CD4-positive, alpha-beta T cell (primary cell): ENCODE data around the gene MAZ. TPM values are rescaled to one million over a fixed set of nuclear protein-coding genes. Genes with fewer than 3 reads are reported as not detected.

Source experiments
- ATAC-seq: fragments of 200-7000 bp; cut with Tn5 transposase; one replicate; pipeline ENCODE4 v1.10.0; 2022; ENCODE audit warnings: mild to moderate bottlenecking; ENCODE audit not compliant: poor library complexity
- CTCF ChIA-PET: fragments of 350-600 bp; sonication (Branson Sonifier 250); formaldehyde crosslinking; loops from one replicate; lab custom pipeline; 2021; ENCODE audit warnings: antibody characterized with exemption, inconsistent platforms; lab: Charles Lee
- POLR2A ChIA-PET: fragments of 350-600 bp; sonication (Branson Sonifier 250); formaldehyde crosslinking; loops from one replicate; lab custom pipeline; 2021; ENCODE audit warnings: antibody characterized with exemption, inconsistent platforms; lab: Charles Lee
- DNase-seq, 14 experiments: peaks; one replicate each; pipeline ENCODE4 v3.0.0-alpha.2; 2013 to 2020; ENCODE audit warnings: mixed read lengths in 2 of 14
- H3K27ac ChIP-seq, 2 donors: one replicate each; pipeline versions ENCODE4 v1.5.1 to v1.7.0; 2013; ENCODE audit warnings: low read length in 2 of 2, low read depth in 1 of 2, mild to moderate bottlenecking in 1 of 2
- H3K27me3 ChIP-seq, 2 experiments: 1 replicate in 1 of 2; 2 replicates in 1 of 2; pipeline versions ENCODE4 v1.6.1 to v1.7.0; 2013; ENCODE audit warnings: low read length in 2 of 2, control low read depth in 1 of 2, mild to moderate bottlenecking in 1 of 2, moderate library complexity in 1 of 2; ENCODE audit not compliant: insufficient read depth in 2 of 2, control insufficient read depth in 1 of 2
- H3K36me3 ChIP-seq: one replicate; pipeline ENCODE4 v1.6.1; 2013; ENCODE audit warnings: low read length, control low read depth; ENCODE audit not compliant: insufficient read depth
- H3K4me1 ChIP-seq: one replicate; pipeline ENCODE4 v1.6.1; 2013; ENCODE audit warnings: low read length, control low read depth; ENCODE audit not compliant: insufficient read depth
- H3K4me3 ChIP-seq: one replicate; pipeline ENCODE4 v1.5.1; 2013; ENCODE audit warnings: mild to moderate bottlenecking, low read length, moderate library complexity
- H3K9me3 ChIP-seq, 2 experiments: 1 replicate in 1 of 2; 2 replicates in 1 of 2; pipeline versions ENCODE4 v1.6.1 to v1.7.0; 2013; ENCODE audit warnings: low read length in 2 of 2, mild to moderate bottlenecking in 2 of 2, control low read depth in 1 of 2, moderate library complexity in 1 of 2; ENCODE audit not compliant: control insufficient read depth in 1 of 2, insufficient read depth in 1 of 2
- H3K27ac Mint-ChIP-seq: one replicate; pipeline ENCODE4 v1.8.0; 2020; ENCODE audit warnings: mixed read lengths
- H3K27me3 Mint-ChIP-seq: one replicate; pipeline ENCODE4 v1.8.0; 2021; ENCODE audit warnings: mixed read lengths
- H3K36me3 Mint-ChIP-seq: one replicate; pipeline ENCODE4 v1.8.0; 2021; ENCODE audit warnings: low read depth, mixed read lengths
- H3K4me1 Mint-ChIP-seq: one replicate; pipeline ENCODE4 v1.8.0; 2021; ENCODE audit warnings: low read depth, mixed read lengths
- H3K4me3 Mint-ChIP-seq: one replicate; pipeline ENCODE4 v1.8.0; 2020; ENCODE audit warnings: mild to moderate bottlenecking, mixed read lengths
- H3K9me3 Mint-ChIP-seq: one replicate; pipeline ENCODE4 v1.8.0; 2020; ENCODE audit warnings: mixed read lengths
- CTCF ChIP-seq: fragments of 200-600 bp; IDR thresholded peaks from one replicate; pipeline ENCODE4 v1.8.0; 2022; ENCODE audit warnings: antibody characterized with exemption, mild to moderate bottlenecking
- intact Hi-C, 2 experiments: fragments of 100-400 bp; cut with DNase I in 1 of 2; cut with micrococcal nuclease in 1 of 2; formaldehyde crosslinking; loops; one replicate each; pipeline versions ENCODE4 v1.15.1 to v1.9.0; 2023 to 2025; cut with DNase I, micrococcal nuclease
- total RNA-seq, 174 experiments: library from RNA in 2 of 174; stranded (reverse) in 2 of 174; gene quantifications; one replicate each; pipeline ENCODE4 v1.2.3 and lab custom pipeline; 2021 to 2026

Gene MAZ
- total RNA-seq, 2 experiments from 2014 or later: 251 to 253 TPM

DNA sequence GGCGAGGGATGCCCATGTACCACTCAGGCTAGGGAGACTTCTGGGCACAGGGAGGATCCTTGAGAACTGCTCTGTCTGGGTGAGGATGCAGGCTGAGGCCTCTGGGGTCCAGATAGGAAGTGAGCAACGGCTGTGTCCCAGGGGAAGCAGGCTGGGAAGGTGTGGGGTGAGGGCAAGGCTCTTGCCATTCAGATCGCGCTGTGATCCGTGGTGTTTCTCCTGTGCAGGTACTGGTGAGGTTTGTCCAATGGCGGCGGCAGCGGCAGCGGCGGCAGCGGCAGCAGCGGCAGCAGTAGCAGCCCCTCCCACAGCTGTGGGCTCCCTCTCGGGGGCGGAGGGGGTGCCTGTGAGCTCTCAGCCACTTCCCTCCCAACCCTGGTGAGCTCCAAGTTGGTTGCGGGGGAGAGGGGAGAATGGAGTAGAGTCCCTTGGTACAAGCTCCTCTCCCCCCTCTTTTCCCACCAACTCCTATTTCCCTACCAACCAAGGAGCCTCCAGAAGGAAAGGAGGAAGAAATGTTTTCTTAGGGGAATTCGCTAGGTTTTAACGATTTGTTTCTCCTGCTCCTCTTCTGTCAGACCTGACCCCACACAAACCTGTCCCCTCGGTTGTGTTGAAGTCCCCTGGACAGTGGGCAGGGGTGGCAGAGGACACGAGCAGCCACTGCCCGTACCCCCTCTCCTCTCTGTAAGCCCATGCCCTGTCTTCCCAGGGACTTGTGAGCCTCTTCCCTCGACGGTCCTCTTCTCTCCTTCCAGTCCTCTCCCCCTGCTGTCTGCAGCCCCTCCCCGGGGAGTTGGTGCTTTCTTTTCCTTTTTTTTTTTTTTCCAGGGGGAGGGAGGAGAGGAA, 3.7 kb downstream of the MAZ start:
- DNase-seq (peak in 7 of 14 experiments; percentile 35 to 74 (median 48)), ATAC-seq (no peak)
- Histone ChIP-seq H3K27ac (peak overlapping the region; percentile 52 to 60), H3K9me3 (no peaks in the 10 kb centered on the region), H3K36me3 (peaks cover 22% of the 10 kb centered on the region), H3K27me3 (no peaks in the 10 kb centered on the region), H3K4me1 (peaks cover 80% of the 10 kb centered on the region), H3K4me3 (peak overlapping the region; percentile 76)
- intact Hi-C loops: loop anchor here (5.0 kb wide), 4 partner anchors 108 to 257 kb away; partner anchors contain the start of genes ALDOA (in 1 of the 2), HIRIP3 (in 1 of the 2), INO80E (in 1 of the 2) and TAOK2 (in 1 of the 2)
- no peak for TF ChIP-seq CTCF
- peaks cover 69% of the 10 kb centered on the region for H3K4me1 Mint-ChIP-seq
- H3K36me3 Mint-ChIP-seq: peaks cover 43% of the 10 kb centered on the region
- H3K27me3 Mint-ChIP-seq: no peaks in the 10 kb centered on the region
- H3K27ac Mint-ChIP-seq: peak overlapping the region; percentile 87
- H3K9me3 Mint-ChIP-seq: no peaks in the 10 kb centered on the region
- POLR2A ChIA-PET: interaction anchor here (1.4 to 2.5 kb wide), 3 partner anchors 11 to 110 kb away, joined by 3 to 6 read pairs (median 6); partner anchors contain the start of gene KIF22
- peak overlapping the region; percentile 91 for H3K4me3 Mint-ChIP-seq
- CTCF ChIA-PET: interaction anchor here (1.3 to 2.1 kb wide), 2 partner anchors 20 to 38 kb away, joined by 4 to 8 read pairs; partner anchors contain the start of gene KIF22

GRCh38 chr16:29810699-29811169, 4.4 kb downstream of the MAZ start:
- intact Hi-C loops: no loop called here
- H3K9me3 Mint-ChIP-seq: no peaks in the 10 kb centered on the region
- no peak for TF ChIP-seq CTCF
- ChIA-PET POLR2A (interaction anchor here (1.4 to 7.9 kb wide), 4 partner anchors 10 to 110 kb away, joined by 3 to 105 read pairs (median 6); partner anchors contain the start of gene KIF22), CTCF (interaction anchor here (1.3 to 2.1 kb wide), 2 partner anchors 20 to 38 kb away, joined by 4 to 8 read pairs; partner anchors contain the start of gene KIF22)
- no peaks in the 10 kb centered on the region for H3K27me3 ChIP-seq
- ATAC-seq (no peak), DNase-seq (peak in 1 of 14 experiments; percentile 34)
- no peaks in the 10 kb centered on the region for H3K27me3 Mint-ChIP-seq
- H3K4me3 ChIP-seq: peak overlapping the region; percentile 76
- peak overlapping the region; percentile 91 for H3K4me3 Mint-ChIP-seq
- peak overlapping the region; percentile 87 for H3K27ac Mint-ChIP-seq
- H3K36me3 Mint-ChIP-seq: peaks cover 39% of the 10 kb centered on the region
- peaks cover 22% of the 10 kb centered on the region for H3K36me3 ChIP-seq
- H3K4me1 Mint-ChIP-seq: peaks cover 72% of the 10 kb centered on the region
- peaks cover 83% of the 10 kb centered on the region for H3K4me1 ChIP-seq
- no peaks in the 10 kb centered on the region for H3K9me3 ChIP-seq
- H3K27ac ChIP-seq: peak overlapping the region; percentile 52 to 60

DNA sequence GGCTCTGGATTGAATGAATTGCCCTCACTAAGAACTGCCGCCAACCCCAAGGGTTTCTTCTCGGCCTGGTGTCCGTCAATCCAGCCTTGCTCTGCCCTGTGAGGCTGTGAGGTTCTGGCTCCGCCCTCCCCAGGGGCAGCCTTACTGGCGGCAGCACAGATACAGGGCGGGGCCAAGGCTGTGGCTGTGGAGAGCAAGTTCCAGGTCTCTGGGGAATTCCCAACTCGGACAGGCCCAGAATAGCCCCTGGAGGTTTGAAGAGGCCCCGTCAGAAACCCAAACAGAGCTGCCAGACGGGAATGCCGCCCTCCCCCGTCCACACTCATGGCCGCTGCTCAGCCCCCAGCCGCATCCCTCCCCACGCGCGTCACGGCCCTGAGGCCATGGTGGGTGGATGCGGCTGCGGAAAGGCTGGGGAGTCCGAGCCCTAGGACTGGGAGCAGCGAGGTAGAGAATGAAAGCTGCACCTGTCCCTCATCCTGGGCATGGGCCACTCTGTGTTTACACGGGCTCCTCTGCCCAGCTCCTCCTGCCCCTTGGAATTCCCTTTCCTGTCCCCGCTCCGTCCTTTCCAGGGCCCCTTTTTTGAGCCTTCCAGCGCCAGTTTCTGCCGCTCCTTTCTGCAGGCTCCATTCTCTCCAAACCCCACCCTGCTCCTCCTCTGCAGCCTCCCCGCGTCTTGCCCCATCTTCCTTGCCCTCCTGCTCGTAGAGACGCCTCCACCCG, 5.0 kb downstream of the MAZ start:
- POLR2A ChIA-PET: interaction anchor here (0.8 to 7.9 kb wide), 5 partner anchors 8 to 111 kb away, joined by 3 to 105 read pairs (median 6); partner anchors contain the start of gene KIF22
- intact Hi-C loops: no loop called here

More for the DNA sequence above, 5.0 kb downstream of the MAZ start:
- no peak for ATAC-seq
- Histone ChIP-seq H3K27me3 (no peaks in the 10 kb centered on the region), H3K9me3 (no peaks in the 10 kb centered on the region), H3K36me3 (peaks cover 22% of the 10 kb centered on the region), H3K4me1 (peaks cover 84% of the 10 kb centered on the region), H3K27ac (peak overlapping the region; percentile 52 to 60), H3K4me3 (peak overlapping the region; percentile 76)
- H3K9me3 Mint-ChIP-seq: no peaks in the 10 kb centered on the region
- peak overlapping the region; percentile 87 for H3K27ac Mint-ChIP-seq
- TF ChIP-seq CTCF: no peak
- CTCF ChIA-PET: interaction anchor here (1.3 to 2.1 kb wide), 2 partner anchors 21 to 37 kb away, joined by 4 to 8 read pairs; partner anchors contain the start of gene KIF22
- H3K36me3 Mint-ChIP-seq: peaks cover 43% of the 10 kb centered on the region
- peaks cover 76% of the 10 kb centered on the region for H3K4me1 Mint-ChIP-seq
- H3K4me3 Mint-ChIP-seq: peak overlapping the region; percentile 91
- DNase-seq: peak in 11 of 14 experiments; percentile 54 to 88 (median 64)
- no peaks in the 10 kb centered on the region for H3K27me3 Mint-ChIP-seq
